Renal cortex interstitium (tissue), 11 donors: Measurements from ENCODE around the gene LHX6. TPM values are rescaled to one million over a fixed set of nuclear protein-coding genes. Genes with fewer than 3 reads are reported as not detected.

Experiments used
- DNase-seq, 11 donors: peaks; one replicate each; pipeline ENCODE4 v3.0.0-alpha.2; 2013; ENCODE audit warnings: low read depth in 9 of 11, low spot score in 4 of 11; ENCODE audit errors: extremely low read depth in 1 of 11
- polyA plus RNA-seq, 3 donors: library from polyadenylated mRNA; unstranded; fragments of 120-200 nt; gene quantifications; one replicate each; pipeline ENCODE4 v1.2.1, GENCODE V29; 2013; ENCODE audit not compliant: insufficient read length in 3 of 3

Gene LHX6
- polyA plus RNA-seq, 3 donors: 3.4 to 4.5 (median 3.5) TPM

DNA sequence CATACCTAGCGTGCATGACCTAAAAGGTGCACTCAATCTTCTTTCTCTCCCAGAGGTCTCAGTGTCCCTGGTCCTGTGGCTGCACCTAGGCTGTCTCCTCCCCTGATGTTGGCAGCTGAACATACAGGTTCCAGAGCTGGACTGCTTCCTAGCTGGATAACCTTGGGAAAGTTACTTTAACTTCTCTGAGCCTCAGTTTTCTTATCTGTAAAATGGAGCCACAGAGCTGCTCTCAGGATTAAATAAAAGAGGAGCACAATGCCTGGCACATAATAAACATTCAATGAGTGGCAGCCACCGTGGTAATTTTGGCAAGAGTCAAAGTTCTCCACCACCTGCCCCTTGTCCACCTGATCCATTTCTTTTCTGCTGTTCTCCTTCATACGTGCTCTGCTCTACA, 55.1 kb downstream of the LHX6 start:
- DNase-seq: no peak

GRCh38 chr9:122172131-122172530, 56.6 kb downstream of the LHX6 start:
- no peak for DNase-seq

DNA sequence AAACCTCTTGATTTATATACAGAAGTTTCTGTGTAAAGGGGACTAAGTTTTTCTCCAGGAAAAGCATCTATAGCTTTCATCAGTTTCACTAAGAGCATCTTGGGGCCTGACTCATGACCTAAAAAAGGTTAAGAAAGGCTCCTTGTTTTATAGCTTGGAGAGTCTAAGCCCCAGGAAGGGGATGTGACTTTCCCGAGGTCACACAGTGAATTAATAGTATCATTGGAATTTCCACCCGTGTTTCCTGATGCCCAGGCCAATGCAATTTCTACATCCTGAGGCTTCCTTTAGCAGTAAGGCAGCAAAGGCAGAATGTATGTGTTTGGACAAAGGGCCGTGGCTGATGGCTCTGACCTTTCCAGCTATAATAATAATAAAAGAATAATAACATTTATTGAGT, 60.4 kb downstream of the LHX6 start:
- DNase-seq: no peak

GRCh38 chr9:122164286-122164685, 64.5 kb downstream of the LHX6 start:
- no peak for DNase-seq

DNA sequence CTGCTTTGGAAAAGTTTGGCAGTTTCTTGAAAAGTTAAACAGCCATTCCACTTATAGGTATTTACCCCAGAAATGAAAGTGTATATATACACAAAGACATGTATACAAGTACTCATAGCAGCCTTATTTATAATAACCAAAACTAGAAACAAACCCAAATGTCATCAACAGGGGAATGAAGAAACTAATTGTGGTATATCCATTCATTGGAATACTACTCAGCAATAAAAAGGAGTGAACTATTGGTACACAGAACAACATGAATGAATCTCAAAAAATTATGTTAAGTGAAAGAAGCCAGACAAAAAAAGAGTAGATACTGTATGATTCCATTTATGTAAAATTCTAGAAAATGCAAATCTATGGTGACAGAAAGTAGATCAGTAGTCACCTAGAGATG, 66.3 kb downstream of the LHX6 start:
- DNase-seq: no peak

- no peak for DNase-seq
Measured at GRCh38 chr9:122159925-122160246, 68.9 kb downstream of the LHX6 start.

GRCh38 chr9:122159026-122159924, 69.5 kb downstream of the LHX6 start, which contains the start of the genes MORN5 and NDUFA8:
Gene MORN5, plus strand, starts transcription at chr9:122159908. Its CDS starts 65 bp downstream, at chr9:122159973.
Gene NDUFA8, minus strand, starts transcription at chr9:122159779. Its CDS starts 102 bp downstream, at chr9:122159677.
- peak; percentile 94 to 97 (median 96) for DNase-seq

GRCh38 chr9:122158202-122158601, 70.6 kb downstream of the LHX6 start:
- DNase-seq: no peak

DNA sequence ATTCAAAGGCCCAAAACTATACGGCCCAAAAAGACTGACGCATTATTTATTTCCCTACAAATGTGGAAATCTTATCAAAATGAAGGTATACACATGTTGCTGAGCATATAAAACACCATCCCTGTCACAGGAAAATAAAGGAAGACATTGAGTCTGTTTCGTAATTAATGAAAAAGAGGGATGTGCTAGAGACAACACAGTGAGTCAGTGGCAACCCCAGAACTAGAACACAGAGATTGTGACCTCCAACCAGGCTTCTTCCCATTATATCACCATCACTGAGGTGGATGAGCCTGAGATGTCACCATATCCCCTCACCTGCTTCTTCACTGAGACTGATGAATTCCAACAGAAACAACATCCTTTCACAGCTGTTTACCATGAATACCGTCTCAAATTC, 73.0 kb downstream of the LHX6 start:
- DNase-seq: no peak

Other genes with a start within 250 kb of the LHX6 start
- gene TTLL11, start 135.6 kb downstream of the LHX6 start, polyA plus RNA-seq: 1 to 10 TPM; 6.8 to 8.5 (median 6.9) TPM
- gene NDUFA8, start 69.2 kb downstream of the LHX6 start, polyA plus RNA-seq: 10 to 100 TPM; 71.7 to 90.3 (median 79.6) TPM
- gene MORN5, start 69.0 kb downstream of the LHX6 start, polyA plus RNA-seq: 1 to 10 TPM; 1.9 to 3.0 (median 2.7) TPM
- gene RBM18, start 35.9 kb upstream of the LHX6 start, polyA plus RNA-seq: 10 to 100 TPM; 30.7 to 33.1 (median 32.3) TPM
- gene MRRF, start 35.9 kb upstream of the LHX6 start, polyA plus RNA-seq: 10 to 100 TPM; 38.2 to 51.4 (median 46.7) TPM
- gene PTGS1, start 142.1 kb upstream of the LHX6 start, polyA plus RNA-seq: 1 to 10 TPM; 3.3 to 7.1 (median 4.4) TPM
- not detected for gene OR1J1, start 249.0 kb upstream of the LHX6 start, polyA plus RNA-seq